ENCODE data around the gene STYXL1.
"Not testable (repeated sequence)": the region's sequence is repeated elsewhere in the genome, so short reads cannot be mapped to it uniquely, and the experiment has no call there.

The STYXL1 gene

DNA sequence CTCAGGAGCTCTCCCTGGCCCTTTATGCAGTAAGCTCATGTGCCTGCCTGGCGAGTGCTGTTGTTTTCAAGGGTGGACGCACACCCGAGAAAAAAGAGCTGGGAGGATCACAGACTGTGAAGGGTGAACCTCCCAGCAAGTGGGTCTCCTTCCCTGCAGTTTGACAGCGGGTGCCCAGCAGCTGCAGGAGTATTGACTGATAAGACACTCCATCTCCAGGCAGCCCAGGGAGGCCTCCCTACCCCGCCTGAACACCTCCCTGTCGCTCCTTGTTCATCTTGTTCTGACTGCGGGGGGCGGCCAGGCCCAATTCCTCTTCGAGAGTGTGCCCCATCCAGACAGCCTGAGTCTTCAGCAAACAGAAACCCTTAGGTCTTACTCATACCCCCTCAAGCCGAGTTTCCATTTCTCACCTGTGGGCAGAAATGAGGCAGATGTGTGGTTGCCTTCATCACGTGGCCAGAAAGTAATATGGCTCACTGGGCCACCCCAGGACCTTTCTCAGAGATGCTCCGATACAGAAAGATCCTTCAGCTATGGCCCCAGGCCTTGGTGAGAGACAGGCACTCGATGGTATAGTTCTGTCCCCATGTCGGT is 17.3 kb upstream of the STYXL1 start:
- no peak for DNase-seq (ENCODE audit: low read depth)

DNA sequence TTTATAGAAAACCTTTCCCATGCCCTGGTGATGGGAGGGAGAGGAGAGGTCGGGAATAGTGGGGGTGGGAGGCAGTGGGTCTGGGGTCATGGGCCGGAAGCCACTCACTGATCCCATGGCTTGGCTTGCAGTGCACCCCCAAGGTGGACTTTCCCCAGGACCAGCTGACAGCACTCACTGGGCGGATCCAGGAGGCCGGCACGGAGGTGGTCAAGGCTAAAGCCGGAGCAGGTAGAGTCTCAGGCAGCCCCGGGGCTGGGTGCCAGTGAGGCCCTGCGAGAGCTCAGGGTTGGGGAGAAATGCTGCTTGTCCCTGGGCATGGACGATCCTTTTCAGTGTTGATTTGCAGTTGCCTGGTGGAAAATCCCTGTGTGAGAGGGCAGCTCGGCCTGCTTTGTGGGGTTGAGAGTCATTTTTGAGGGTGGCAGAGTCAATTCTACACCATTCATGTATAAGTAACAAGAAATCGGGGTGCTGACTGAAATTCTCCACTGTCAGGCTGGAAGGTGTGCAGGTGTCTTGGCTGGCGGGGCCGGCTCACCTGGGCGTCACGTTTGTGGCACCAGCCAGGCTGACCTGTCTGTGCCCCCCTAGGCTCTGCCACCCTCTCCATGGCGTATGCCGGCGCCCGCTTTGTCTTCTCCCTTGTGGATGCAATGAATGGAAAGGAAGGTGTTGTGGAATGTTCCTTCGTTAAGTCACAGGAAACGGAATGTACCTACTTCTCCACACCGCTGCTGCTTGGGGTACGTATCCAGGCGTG is 16.6 kb upstream of the STYXL1 start:
- DNase-seq (ENCODE audit: low read depth): no peak

- DNase-seq (ENCODE audit: low read depth): no peak
Observed at GRCh38 chr7:76063525-76063924, 15.7 kb upstream of the STYXL1 start.

DNA sequence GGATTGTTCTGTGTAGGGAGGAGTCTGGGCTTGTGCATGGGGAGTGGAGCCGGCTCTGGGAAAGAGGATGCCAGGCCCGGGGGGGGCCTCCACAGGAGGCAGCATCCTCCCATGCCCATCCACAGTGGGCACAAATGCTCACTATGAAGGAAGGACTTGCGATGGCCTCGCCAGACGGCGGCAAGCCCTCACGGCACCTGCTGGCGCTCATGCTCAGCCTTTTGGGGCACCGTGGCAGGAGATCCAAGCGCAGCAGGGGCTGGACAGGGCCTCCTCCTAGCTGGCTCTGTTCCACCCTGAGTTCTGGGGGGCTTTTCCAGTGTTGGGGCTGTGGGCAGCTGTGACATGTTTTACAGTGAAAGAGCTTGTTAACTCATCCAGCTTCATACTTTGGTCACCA is 15.3 kb upstream of the STYXL1 start:
- no peak for DNase-seq (ENCODE audit: low read depth)

- DNase-seq (ENCODE audit: low read depth): no peak
Observed at GRCh38 chr7:76062254-76062653, 14.5 kb upstream of the STYXL1 start.

GRCh38 chr7:76060842-76061241 is 13.0 kb upstream of the STYXL1 start:
- DNase-seq (ENCODE audit: low read depth): no peak

DNA sequence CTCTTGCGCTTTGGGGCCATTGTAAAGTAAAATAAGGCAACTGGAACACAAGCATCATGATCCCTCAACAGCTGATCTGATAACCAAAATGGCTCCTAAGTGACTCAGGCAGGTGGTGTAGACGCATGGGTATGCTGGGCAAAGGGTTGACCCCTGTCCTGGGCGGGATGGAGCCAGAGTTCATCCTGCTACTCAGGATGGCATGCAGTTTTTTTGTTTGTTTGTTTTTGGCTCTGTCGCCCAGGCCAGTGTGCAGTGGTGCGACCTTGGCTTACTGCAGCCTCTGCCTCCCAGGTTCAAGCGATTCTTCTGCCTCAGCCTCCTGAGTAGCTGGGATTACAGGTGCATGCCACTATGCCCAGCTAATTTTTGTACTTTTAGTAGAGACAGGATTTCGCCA is 10.9 kb upstream of the STYXL1 start:
- not testable (repeated sequence) for DNase-seq (ENCODE audit: low read depth)

- DNase-seq (ENCODE audit: low read depth): no peak
Observed at GRCh38 chr7:76057813-76058145, 10.0 kb upstream of the STYXL1 start.

GRCh38 chr7:76057103-76057812 is 9.5 kb upstream of the STYXL1 start:
- DNase-seq (ENCODE audit: low read depth): no peak

DNA sequence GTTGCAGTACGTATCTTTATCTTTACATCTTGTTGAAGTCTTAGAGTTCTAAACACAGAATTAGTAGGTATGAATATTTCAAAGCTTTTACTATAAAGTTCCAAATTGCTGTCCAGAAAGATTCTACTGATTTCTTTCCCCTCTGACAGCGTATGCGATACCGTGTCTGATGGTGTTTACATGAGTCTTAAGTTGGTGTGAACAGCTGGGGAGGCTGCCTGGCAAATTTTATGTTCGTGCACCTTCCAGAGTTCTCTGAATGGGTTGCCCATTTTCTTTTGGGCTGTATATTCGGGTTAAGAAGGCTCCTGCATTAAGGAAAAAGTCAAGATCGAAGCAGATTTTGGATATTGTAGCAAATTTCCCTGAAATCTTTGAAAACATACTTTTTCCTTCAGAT is 8.4 kb upstream of the STYXL1 start:
- no peak for DNase-seq (ENCODE audit: low read depth)

DNA sequence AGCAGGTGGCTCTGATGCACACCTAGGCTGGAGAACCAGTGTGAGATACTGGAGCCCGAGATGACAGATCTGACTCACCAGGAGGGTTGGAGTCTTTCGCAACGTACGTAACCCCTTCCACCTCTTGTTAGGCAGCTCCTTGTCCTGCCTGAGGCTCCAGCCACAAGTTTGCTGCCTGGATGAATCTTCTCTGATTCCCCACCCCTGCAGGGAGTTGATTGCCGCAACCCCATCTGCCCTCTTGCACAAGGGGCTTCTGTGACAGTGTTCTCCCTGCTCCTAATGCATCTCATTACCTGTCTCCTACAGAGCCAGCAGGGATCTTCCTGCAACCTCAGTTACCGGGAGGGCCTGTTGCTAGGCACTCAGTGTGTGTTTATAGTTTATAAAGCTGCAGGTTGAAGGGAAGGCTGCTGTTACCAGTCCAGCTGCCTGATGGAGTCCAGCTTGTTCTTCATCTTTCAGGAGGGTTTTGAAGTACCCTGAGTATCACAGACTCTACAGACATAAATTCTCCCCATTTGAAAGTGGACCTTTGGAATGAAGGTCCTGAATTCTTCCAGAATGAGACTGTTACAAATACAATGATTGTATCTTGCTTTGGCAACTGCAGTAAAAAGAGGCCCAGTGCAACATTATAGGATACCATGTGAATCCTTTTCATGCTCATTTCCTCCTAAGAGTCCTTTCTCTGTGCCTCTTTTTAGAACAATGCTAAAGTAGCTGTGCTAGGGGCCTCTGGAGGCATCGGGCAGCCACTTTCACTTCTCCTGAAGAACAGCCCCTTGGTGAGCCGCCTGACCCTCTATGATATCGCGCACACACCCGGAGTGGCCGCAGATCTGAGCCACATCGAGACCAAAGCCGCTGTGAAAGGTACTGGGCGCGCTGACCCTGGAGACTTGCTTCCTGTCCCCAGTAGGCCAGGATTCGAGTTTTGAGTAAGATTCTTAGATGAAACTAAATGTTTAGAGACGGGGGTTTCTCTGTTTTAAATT is 6.6 kb upstream of the STYXL1 start:
- DNase-seq (ENCODE audit: low read depth): no peak

DNA sequence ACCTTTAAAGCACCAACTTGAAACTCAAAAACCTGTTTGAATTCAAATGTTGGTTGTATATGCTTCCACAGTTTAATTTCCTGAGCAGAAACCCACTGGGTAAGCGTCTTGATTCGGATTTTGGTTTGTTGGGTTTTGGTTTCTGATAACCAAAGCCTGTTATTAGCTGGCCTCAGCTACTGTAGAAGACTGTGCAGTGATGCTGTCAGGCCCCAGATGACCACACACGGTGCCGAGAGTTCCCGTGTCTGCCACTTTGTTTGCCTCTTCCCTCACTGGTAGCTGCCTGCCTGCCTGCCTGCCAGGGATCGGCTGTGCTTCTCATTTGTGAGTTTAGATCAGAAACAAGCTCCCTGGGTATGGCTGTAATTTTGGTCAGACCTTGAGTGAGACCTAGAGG is 5.7 kb upstream of the STYXL1 start:
- DNase-seq (ENCODE audit: low read depth): no peak

- DNase-seq (ENCODE audit: low read depth): not testable (repeated sequence)
Observed at GRCh38 chr7:76052681-76053080, 4.9 kb upstream of the STYXL1 start.

DNA sequence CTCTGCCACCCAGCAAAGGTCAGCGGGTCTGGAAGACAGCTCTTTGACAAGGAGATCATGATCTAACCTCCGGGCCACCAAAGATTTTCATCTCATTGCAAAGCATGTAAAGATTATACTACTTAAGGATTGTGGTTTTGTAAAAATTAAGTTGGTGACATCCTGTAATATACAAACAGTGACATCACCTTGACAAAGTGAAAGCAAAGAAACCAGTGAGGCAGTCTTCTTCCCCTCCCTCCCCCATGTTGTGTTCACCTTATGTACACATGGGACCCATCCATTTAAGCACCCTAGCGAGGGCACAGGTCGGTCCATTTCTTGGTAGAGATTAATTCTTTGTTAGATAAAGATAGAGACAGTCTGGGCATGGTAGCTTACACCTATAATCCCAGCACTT is 4.0 kb upstream of the STYXL1 start:
- DNase-seq (ENCODE audit: low read depth): no peak

DNA sequence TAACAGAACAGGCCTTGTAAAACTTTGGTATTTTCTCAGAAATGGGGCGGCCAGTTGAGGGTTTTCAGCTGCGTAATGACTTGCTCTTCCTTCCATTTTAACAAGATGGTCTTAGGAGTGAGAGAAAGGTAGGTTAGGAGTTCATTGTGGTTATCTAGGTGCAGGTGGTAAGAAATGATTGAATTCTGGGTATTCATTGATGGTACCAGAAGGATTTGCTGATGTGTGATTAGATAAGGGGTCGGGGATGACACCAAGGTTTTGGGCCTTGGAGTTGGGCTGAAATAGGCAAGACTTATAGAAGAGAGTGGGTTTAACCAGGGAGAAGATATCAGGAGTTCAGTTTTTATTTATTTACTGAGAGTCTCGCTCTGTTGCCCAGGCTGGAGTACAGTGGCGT is 2.7 kb upstream of the STYXL1 start:
- DNase-seq (ENCODE audit: low read depth): no peak

DNA sequence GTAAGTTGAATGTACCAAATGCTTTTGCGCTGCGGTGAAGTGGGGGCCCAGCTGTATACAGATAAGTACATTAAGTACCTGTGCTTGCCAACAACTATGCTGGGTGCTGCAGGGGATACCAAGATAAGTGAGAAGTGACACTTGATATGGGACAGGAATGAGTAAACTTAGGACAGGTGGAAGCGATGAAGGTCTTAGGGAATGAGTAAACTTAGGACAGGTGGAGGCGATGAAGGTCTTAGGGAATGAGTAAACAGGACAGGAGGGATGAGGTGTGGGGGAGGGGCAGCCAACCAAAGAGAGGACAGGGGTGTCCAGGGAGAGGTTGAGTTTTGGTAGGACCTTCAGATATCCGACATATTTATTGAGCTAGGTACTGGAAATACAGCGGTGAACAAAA is 1.5 kb upstream of the STYXL1 start:
- no peak for DNase-seq (ENCODE audit: low read depth)

DNA sequence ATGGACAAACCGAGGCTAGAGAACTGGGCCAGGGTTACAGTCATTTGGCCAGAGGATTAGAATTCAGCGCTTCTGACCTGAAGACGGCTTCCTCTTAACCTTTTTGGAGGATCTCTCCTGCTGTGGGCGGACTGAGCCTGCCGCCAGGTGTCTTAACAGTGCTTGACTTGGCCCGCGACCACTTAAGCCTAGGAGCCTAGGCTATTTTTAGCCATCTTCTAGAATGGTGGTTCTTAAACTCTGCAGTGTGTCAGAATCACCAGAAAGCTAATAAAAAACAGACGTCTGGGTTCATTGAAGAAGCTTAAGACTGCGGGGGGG is 828 bp upstream of the STYXL1 start:
- no peak for DNase-seq (ENCODE audit: low read depth)

GRCh38 chr7:76047305-76047810 is 442 bp downstream of the STYXL1 start:
- no peak for DNase-seq (ENCODE audit: low read depth)

DNA sequence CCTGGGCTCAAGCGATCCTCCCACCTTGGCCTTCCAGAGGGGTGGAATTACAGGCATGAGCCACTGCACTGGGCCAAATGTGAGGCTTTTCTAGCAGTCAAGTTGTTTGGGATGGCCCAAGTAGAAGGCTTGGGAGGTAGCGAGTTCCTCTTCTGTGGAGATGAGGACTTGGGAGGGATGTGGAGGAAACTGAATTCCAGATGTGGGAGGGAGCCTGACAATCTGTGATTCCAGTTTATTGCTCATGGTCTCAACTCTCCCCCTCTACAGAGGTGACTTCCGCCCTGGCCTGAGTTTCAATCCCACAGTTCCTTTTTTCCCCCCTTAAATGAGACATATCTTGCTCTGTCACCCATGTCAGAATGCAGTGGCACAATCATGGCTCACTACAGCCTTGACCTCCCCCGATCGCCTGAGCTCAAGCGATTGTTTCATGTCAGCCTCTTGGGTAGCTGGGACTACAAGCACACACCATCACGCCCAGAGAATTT is 3.4 kb downstream of the STYXL1 start:
- no peak for DNase-seq (ENCODE audit: low read depth)

- no peak for DNase-seq (ENCODE audit: low read depth)
Observed at GRCh38 chr7:76040126-76040525, 7.7 kb downstream of the STYXL1 start.

- no peak for DNase-seq (ENCODE audit: low read depth)
Observed at GRCh38 chr7:76037310-76037709, 10.5 kb downstream of the STYXL1 start.

- DNase-seq (ENCODE audit: low read depth): no peak
Observed at GRCh38 chr7:76031964-76032363, 15.8 kb downstream of the STYXL1 start.
